A673 (cell line): Measurements from ENCODE around the gene COBLL1. TPM values are rescaled to one million over a fixed set of nuclear protein-coding genes. Genes with fewer than 3 reads are reported as not detected.

Source experiments
- BruUV-seq: library from RNA; stranded (reverse); fragments of 400-500 nt; replicated peaks from 2 replicates; lab custom pipeline; 2021; lab: Mats Ljungman, UMichigan
- CTCF ChIA-PET: fragments of 300-600 bp; sonication (Branson Sonifier 250); formaldehyde crosslinking; loops from one replicate; lab custom pipeline; 2022; ENCODE audit warnings: antibody characterized with exemption; lab: Charles Lee
- POLR2A ChIA-PET: fragments of 300-600 bp; sonication (Branson Sonifier 250); formaldehyde crosslinking; loops from one replicate; lab custom pipeline; 2022; ENCODE audit warnings: antibody characterized with exemption; ENCODE audit not compliant: low non-redundant PET; lab: Charles Lee
- DNase-seq: peaks from one replicate; pipeline ENCODE4 v3.0.0-alpha.2; 2015; ENCODE audit warnings: low spot score
- H3K27ac ChIP-seq: fragments of 200-600 bp; sonication (generic); 2 replicates; pipeline ENCODE4 v1.5.1; 2016; ENCODE audit warnings: mixed run types, low read depth, mild to moderate bottlenecking, mixed read lengths, antibody characterized with exemption, low read length; ENCODE audit not compliant: poor library complexity, severe bottlenecking
- H3K27me3 ChIP-seq: fragments of 200-600 bp; sonication (generic); replicated peaks from 2 replicates; pipeline ENCODE4 v1.6.1; 2017; ENCODE audit warnings: mixed run types, low read depth, mild to moderate bottlenecking, mixed read lengths, antibody characterized with exemption, low read length; ENCODE audit not compliant: insufficient read depth, poor library complexity
- H3K36me3 ChIP-seq: fragments of 200-600 bp; sonication (generic); 2 replicates; pipeline ENCODE4 v1.6.1; 2016; ENCODE audit warnings: mixed run types, mild to moderate bottlenecking, mixed read lengths, antibody characterized with exemption, low read length; ENCODE audit not compliant: insufficient read depth, poor library complexity, severe bottlenecking
- H3K4me1 ChIP-seq: fragments of 200-600 bp; sonication (generic); 2 replicates; pipeline ENCODE4 v1.6.1; 2017; ENCODE audit warnings: mixed run types, mild to moderate bottlenecking, mixed read lengths, antibody characterized with exemption, low read length; ENCODE audit not compliant: insufficient read depth, poor library complexity, severe bottlenecking
- H3K4me3 ChIP-seq: fragments of 200-600 bp; sonication (generic); 2 replicates; pipeline ENCODE4 v1.5.1; 2016; ENCODE audit warnings: low read depth, mixed run types, mild to moderate bottlenecking, mixed read lengths, low read length; ENCODE audit not compliant: poor library complexity, severe bottlenecking
- H3K9me3 ChIP-seq: fragments of 200-600 bp; sonication (generic); 2 replicates; pipeline ENCODE4 v1.6.1; 2016; ENCODE audit warnings: mixed run types, low read depth, mild to moderate bottlenecking, mixed read lengths, antibody characterized with exemption, low read length; ENCODE audit not compliant: poor library complexity, severe bottlenecking
- EZH2 ChIP-seq: fragments of 200-600 bp; sonication (generic); IDR thresholded peaks from 2 replicates; pipeline ENCODE4 v1.6.1; 2017; ENCODE audit warnings: borderline replicate concordance, low read depth, mild to moderate bottlenecking, mixed read lengths, antibody characterized with exemption, low read length; ENCODE audit not compliant: poor library complexity, severe bottlenecking
- intact Hi-C: fragments of 100-400 bp; cut with micrococcal nuclease; formaldehyde crosslinking; loops from one replicate; pipeline ENCODE4 v1.10.0; 2022; ENCODE audit not compliant: unreplicated experiment
- total RNA-seq: library from RNA; stranded (reverse); gene quantifications from 2 replicates; pipeline ENCODE4 v1.2.3, GENCODE V29; 2021
- TF ChIP-seq, protein P1 (sequence below): fragments of 300-800, 200-600 bp; sonication (generic); conservative IDR thresholded peaks from 2 replicates; pipeline ENCODE4 v1.5.1; 2017; ENCODE audit warnings: low read depth, mild to moderate bottlenecking, antibody characterized with exemption, low read length, moderate library complexity, mixed read lengths

The COBLL1 gene
- total RNA-seq, 1 experiment from 2014 or later = 6.6 TPM

- TF ChIP-seq EZH2 = no peak
- TF ChIP-seq, protein P1, sequence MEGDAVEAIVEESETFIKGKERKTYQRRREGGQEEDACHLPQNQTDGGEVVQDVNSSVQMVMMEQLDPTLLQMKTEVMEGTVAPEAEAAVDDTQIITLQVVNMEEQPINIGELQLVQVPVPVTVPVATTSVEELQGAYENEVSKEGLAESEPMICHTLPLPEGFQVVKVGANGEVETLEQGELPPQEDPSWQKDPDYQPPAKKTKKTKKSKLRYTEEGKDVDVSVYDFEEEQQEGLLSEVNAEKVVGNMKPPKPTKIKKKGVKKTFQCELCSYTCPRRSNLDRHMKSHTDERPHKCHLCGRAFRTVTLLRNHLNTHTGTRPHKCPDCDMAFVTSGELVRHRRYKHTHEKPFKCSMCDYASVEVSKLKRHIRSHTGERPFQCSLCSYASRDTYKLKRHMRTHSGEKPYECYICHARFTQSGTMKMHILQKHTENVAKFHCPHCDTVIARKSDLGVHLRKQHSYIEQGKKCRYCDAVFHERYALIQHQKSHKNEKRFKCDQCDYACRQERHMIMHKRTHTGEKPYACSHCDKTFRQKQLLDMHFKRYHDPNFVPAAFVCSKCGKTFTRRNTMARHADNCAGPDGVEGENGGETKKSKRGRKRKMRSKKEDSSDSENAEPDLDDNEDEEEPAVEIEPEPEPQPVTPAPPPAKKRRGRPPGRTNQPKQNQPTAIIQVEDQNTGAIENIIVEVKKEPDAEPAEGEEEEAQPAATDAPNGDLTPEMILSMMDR = no peak
- H3K27ac ChIP-seq = no peak overlapping the region
- no peaks in the 10 kb centered on the region for H3K36me3 ChIP-seq
- H3K9me3 ChIP-seq = no peaks in the 10 kb centered on the region
- no peaks in the 10 kb centered on the region for H3K27me3 ChIP-seq
- H3K4me1 ChIP-seq = no peaks in the 10 kb centered on the region
- no peak overlapping the region for H3K4me3 ChIP-seq
- intact Hi-C loops = no loop called here
- DNase-seq = no peak
- POLR2A ChIA-PET = no interaction called here
- CTCF ChIA-PET = no interaction called here
- no TSS peak for BruUV-seq
These were observed 30.8 kb downstream of the COBLL1 start for GRCh38 chr2:164810843-164811242.

- no peak overlapping the region for H3K4me3 ChIP-seq
- no peaks in the 10 kb centered on the region for H3K36me3 ChIP-seq
- no peaks in the 10 kb centered on the region for H3K4me1 ChIP-seq
- H3K27ac ChIP-seq = no peak overlapping the region
- H3K9me3 ChIP-seq = no peaks in the 10 kb centered on the region
- intact Hi-C loops = no loop called here
- TF ChIP-seq, protein P1 = no peak
- no peak for TF ChIP-seq EZH2
- no peak for DNase-seq
- POLR2A ChIA-PET = no interaction called here
- CTCF ChIA-PET = no interaction called here
- no peaks in the 10 kb centered on the region for H3K27me3 ChIP-seq
- BruUV-seq = no TSS peak
These were observed 32.8 kb downstream of the COBLL1 start for GRCh38 chr2:164808776-164809175.

- BruUV-seq = no TSS peak
- TF ChIP-seq EZH2 = no peak
- TF ChIP-seq, protein P1 = no peak
- ChIA-PET CTCF (no interaction called here), POLR2A (no interaction called here)
- no peaks in the 10 kb centered on the region for H3K9me3 ChIP-seq
- no peak overlapping the region for H3K27ac ChIP-seq
- no peaks in the 10 kb centered on the region for H3K27me3 ChIP-seq
- H3K36me3 ChIP-seq = no peaks in the 10 kb centered on the region
- no peaks in the 10 kb centered on the region for H3K4me1 ChIP-seq
- no peak for DNase-seq
- no peak overlapping the region for H3K4me3 ChIP-seq
- intact Hi-C loops = no loop called here
These were observed 37.7 kb downstream of the COBLL1 start for GRCh38 chr2:164803776-164804466.
